AG09319 (cell line): ENCODE measurements around the gene USP25.

ENCODE experiments used
- DNase-seq: peaks from one replicate; pipeline ENCODE4 v3.0.0-alpha.2; 2010; ENCODE audit warnings: low read depth; ENCODE audit errors: extremely low read depth
- TF ChIP-seq, protein P1 (sequence below): IDR thresholded peaks from 2 replicates; pipeline ENCODE4 v1.5.1; 2011; ENCODE audit warnings: low read depth, mild to moderate bottlenecking, inconsistent platforms, low read length, moderate library complexity

The USP25 gene

DNA sequence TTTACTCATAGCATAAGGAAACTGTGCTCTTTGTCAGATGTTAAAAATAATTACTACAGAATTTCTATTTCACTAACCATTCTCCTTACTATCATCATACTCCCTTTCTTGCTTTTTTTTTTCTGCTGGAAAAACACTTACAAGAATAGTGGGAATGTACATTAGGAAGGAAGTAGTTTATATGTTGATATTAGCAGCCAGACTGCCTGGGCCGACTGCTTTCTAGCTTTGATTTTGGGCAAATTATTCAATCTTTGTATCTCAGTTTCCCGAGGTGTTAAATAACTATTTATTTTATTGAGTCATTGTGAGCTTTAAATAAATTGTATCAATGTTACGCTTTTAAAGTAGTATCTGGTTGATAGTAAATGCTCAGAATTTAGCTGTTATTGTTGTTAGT, 122.4 kb downstream of the USP25 start:
- TF ChIP-seq, protein P1, sequence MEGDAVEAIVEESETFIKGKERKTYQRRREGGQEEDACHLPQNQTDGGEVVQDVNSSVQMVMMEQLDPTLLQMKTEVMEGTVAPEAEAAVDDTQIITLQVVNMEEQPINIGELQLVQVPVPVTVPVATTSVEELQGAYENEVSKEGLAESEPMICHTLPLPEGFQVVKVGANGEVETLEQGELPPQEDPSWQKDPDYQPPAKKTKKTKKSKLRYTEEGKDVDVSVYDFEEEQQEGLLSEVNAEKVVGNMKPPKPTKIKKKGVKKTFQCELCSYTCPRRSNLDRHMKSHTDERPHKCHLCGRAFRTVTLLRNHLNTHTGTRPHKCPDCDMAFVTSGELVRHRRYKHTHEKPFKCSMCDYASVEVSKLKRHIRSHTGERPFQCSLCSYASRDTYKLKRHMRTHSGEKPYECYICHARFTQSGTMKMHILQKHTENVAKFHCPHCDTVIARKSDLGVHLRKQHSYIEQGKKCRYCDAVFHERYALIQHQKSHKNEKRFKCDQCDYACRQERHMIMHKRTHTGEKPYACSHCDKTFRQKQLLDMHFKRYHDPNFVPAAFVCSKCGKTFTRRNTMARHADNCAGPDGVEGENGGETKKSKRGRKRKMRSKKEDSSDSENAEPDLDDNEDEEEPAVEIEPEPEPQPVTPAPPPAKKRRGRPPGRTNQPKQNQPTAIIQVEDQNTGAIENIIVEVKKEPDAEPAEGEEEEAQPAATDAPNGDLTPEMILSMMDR: no peak
- DNase-seq: no peak

DNA sequence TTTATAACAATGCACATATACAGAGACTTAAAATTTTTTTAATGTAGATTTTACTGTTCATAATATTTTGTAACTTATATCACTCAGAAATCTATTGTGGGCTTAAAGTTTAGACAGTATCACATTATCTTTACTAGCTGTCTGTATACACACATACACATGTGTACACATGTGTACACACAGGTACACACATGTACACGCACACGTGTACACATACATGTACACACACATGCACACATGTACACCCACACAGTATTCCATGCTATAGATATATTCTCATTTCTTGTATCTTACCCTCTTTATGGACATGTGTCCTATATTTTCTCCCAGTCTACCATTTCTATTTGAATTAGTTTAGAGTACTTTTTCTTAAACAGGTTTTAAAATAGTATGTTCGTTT, 123.3 kb downstream of the USP25 start:
- DNase-seq: no peak
- TF ChIP-seq, protein P1: no peak

DNA sequence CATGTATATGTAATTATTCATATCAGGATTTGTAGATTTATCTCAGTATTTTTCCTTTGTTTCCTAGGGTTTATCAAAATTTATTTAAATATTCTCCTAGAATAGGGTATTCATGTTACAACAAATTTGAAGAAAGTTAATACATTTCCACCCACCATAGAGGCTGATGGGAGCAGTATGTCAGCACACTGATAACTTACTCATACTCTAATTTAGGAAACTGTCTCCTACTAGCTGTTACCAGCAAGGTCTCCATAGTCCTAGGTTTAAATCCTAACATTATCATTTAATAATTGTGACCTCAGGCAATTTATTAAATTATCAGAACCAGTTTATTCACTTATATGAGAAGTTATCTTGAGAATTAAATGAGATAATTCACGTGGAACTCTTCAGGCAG, 127.0 kb downstream of the USP25 start:
- TF ChIP-seq, protein P1: no peak
- no peak for DNase-seq

DNA sequence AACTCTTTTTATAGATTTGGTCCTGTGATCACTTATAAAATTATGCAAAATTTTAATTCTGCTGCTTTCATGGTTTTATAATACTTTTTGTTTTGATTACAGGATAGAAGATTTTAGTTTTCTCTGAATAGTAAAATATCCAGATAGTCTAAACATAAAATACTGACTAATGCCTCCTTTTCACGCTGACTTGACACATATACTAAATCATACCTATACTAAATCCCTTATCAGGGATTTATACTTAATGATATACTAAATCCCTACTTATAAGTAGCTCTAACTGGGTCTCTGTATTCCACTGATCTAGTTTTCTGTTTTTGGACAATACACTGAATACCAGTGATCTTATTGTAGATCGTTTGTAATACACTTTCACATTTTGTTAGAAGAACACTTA, 128.0 kb downstream of the USP25 start:
- TF ChIP-seq, protein P1: no peak
- DNase-seq: no peak

DNA sequence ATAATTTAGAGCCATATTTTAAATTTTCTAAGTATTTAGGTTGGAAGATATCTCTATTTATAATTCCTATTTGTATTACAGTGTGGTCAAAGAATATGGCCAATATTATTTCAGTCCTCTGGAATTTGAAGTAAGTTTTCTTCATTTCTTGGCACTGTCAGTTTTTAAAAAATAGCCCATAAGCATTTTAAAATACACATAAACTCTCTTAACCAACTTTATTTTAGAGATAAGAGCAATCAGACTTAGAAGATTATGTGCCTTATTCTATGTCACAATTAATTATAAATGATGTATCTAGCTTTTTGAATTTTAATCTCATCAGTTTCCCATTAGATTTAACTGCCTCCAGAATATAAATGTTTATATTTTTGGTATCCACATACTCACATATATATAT, 130.8 kb downstream of the USP25 start:
- TF ChIP-seq, protein P1: no peak
- no peak for DNase-seq

DNA sequence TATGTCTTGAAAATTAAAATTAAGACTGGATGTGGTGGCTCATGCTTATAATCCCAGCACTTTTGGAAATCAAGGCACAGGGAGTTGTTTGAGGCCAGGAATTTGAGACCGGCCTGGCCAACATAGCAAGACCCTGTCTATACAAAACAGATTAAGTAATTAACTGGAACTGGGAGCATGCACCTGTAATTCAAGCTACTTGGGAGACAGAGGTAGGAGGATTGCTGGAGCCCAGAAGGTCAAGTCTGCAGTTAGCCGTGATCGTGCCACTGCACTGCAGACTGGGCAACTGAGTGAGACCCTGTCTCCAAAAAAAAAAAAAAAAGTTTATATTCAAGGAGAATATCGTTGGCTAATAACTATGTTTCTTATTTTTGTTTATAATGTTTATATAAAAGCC, 139.2 kb downstream of the USP25 start:
- DNase-seq: no peak
- TF ChIP-seq, protein P1: no peak

DNA sequence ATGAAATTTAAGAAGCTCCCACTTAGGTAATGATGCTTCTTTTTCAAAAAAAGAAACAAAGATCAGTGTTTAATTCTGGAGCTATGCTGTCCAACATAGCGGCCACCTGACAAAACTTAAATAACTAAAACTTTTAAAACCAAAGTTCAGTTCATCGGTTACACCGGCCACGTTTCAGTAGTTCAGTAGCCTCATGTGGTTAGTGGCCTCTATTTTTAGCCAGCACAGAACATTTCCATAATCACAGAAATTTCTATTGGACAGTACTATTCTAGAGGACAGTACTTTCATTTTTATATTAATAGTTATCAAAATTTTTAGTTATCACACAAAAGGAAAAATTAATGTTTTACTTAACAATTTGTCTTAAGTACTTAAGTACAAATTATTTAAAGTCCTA, 141.0 kb downstream of the USP25 start:
- TF ChIP-seq, protein P1: no peak
- DNase-seq: no peak
